HepG2 (cell line): ENCODE results near the gene SLC2A4. TPM values are rescaled to one million over a fixed set of nuclear protein-coding genes. Genes with fewer than 3 reads are reported as not detected.

Experiments
- BORCS8-MEF2B ChIP-seq: sonication (generic); formaldehyde crosslinking; IDR thresholded peaks from 2 replicates; pipeline ENCODE4 v1.8.0; 2022; ENCODE audit warnings: mild to moderate bottlenecking, missing genetic modification reagents
- CCDC6 ChIP-seq: sonication (generic); formaldehyde crosslinking; IDR thresholded peaks from 2 replicates; pipeline ENCODE4 v1.8.1; 2022; ENCODE audit warnings: mild to moderate bottlenecking, missing genetic modification reagents, moderate library complexity
- DMAP1 ChIP-seq: IDR thresholded peaks from 2 replicates; pipeline ENCODE4 v1.6.1; 2016
- KLF9 ChIP-seq: IDR thresholded peaks from 2 replicates; pipeline ENCODE4 v1.6.1; 2016; ENCODE audit warnings: low read depth
- MAX ChIP-seq: IDR thresholded peaks from 2 replicates; pipeline ENCODE4 v1.6.1; 2012; ENCODE audit warnings: inconsistent platforms
- MTA1 ChIP-seq: sonication (generic); formaldehyde crosslinking; IDR thresholded peaks from 2 replicates; pipeline ENCODE4 v1.4.0; 2020; ENCODE audit warnings: missing genetic modification reagents, mild to moderate bottlenecking, borderline replicate concordance
- MXI1 ChIP-seq: IDR thresholded peaks from 3 replicates; pipeline ENCODE4 v1.6.1; 2012; ENCODE audit warnings: low read depth, low read length, inconsistent platforms, borderline replicate concordance
- RBFOX2 ChIP-seq: fragments of 200-400 bp; formaldehyde crosslinking; IDR thresholded peaks from 2 replicates; pipeline ENCODE4 v1.6.1; 2017; ENCODE audit warnings: low read depth, mild to moderate bottlenecking, low read length
- RNF2 ChIP-seq: fragments of 450-650 bp; conservative IDR thresholded peaks from 2 replicates; pipeline ENCODE4 v1.6.1; 2016; ENCODE audit warnings: low read depth
- SMAD1 ChIP-seq: sonication (generic); formaldehyde crosslinking; IDR thresholded peaks from 2 replicates; pipeline ENCODE4 v1.4.0; 2020; ENCODE audit warnings: missing genetic modification reagents, low read depth, mild to moderate bottlenecking, borderline replicate concordance
- SNAPC2 ChIP-seq: sonication (generic); formaldehyde crosslinking; IDR thresholded peaks from 2 replicates; pipeline ENCODE4 v1.8.1; 2022; ENCODE audit warnings: mild to moderate bottlenecking, missing genetic modification reagents
- SOX13 ChIP-seq, 3 experiments: fragments of 450-650 bp in 1 of 3; sonication (generic) in 1 of 3; formaldehyde crosslinking in 1 of 3; IDR thresholded peaks in 2 of 3; conservative IDR thresholded peaks in 1 of 3; 2 replicates each; pipeline versions ENCODE4 v1.5.0 to v1.6.1; 2016 to 2020; ENCODE audit warnings: antibody characterized with exemption in 1 of 3, mild to moderate bottlenecking in 1 of 3, missing compliant biosample characterization in 1 of 3, missing genetic modification reagents in 1 of 3, moderate library complexity in 1 of 3
- TFAP4 ChIP-seq: sonication (generic); IDR thresholded peaks from 2 replicates; pipeline ENCODE4 v1.6.1; 2016; ENCODE audit warnings: low read depth, borderline replicate concordance
- ZC3H4 ChIP-seq: sonication (generic); formaldehyde crosslinking; IDR thresholded peaks from 2 replicates; pipeline ENCODE4 v1.4.0; 2020; ENCODE audit warnings: missing genetic modification reagents, borderline replicate concordance
- ZNF18 ChIP-seq: sonication (generic); formaldehyde crosslinking; IDR thresholded peaks from 2 replicates; pipeline ENCODE4 v1.8.0; 2022; ENCODE audit warnings: mild to moderate bottlenecking, missing genetic modification reagents; ENCODE audit not compliant: insufficient replicate concordance
- ZNF253 ChIP-seq: sonication (generic); formaldehyde crosslinking; IDR thresholded peaks from 2 replicates; pipeline ENCODE4 v1.8.0; 2022; ENCODE audit warnings: mild to moderate bottlenecking, missing genetic modification reagents, borderline replicate concordance
- ZNF274 ChIP-seq: sonication (generic); formaldehyde crosslinking; IDR thresholded peaks from 2 replicates; pipeline ENCODE4 v1.5.1; 2020; ENCODE audit warnings: mild to moderate bottlenecking, missing genetic modification reagents
- ZNF34 ChIP-seq: sonication (generic); formaldehyde crosslinking; IDR thresholded peaks from 2 replicates; pipeline ENCODE4 v1.4.0; 2020; ENCODE audit warnings: mild to moderate bottlenecking, missing genetic modification reagents, borderline replicate concordance
- ZNF350 ChIP-seq: sonication (generic); formaldehyde crosslinking; IDR thresholded peaks from 2 replicates; pipeline ENCODE4 v1.4.0; 2020; ENCODE audit warnings: mild to moderate bottlenecking, low read depth, missing genetic modification reagents, borderline replicate concordance
- ZNF775 ChIP-seq: sonication (generic); formaldehyde crosslinking; IDR thresholded peaks from 2 replicates; pipeline ENCODE4 v1.4.0; 2020; ENCODE audit warnings: missing genetic modification reagents, mild to moderate bottlenecking, moderate library complexity, borderline replicate concordance
- polyA plus RNA-seq, 8 experiments: library from polyadenylated mRNA; depleted of rRNA in 3 of 8; stranded (reverse) in 7 of 8; unstranded in 1 of 8; fragments of >200 nt; fragmentation: Illumina TruSeq in 4 of 8; extraction: Trizol in 4 of 8; gene quantifications; 2 replicates each; pipeline versions ENCODE4 v1.2.1 to v1.2.3, GENCODE V29; 2011 to 2016; ENCODE audit warnings: low read depth in 4 of 8, missing spikeins in 1 of 8, mixed read lengths in 1 of 8; ENCODE audit not compliant: insufficient read depth in 1 of 8
- total RNA-seq, 5 experiments: library from RNA; depleted of rRNA; stranded (reverse); fragments of >200 nt; fragmentation: Illumina TruSeq; extraction: Trizol; gene quantifications; 2 replicates each; pipeline ENCODE4 v1.2.3, GENCODE V29; 2016; ENCODE audit warnings: low read depth in 1 of 5
- TF ChIP-seq, protein P1 (sequence below): sonication (generic); formaldehyde crosslinking; IDR thresholded peaks from 2 replicates; pipeline ENCODE4 v1.8.1; 2023; ENCODE audit warnings: mild to moderate bottlenecking, missing genetic modification reagents
- TF ChIP-seq, protein P2 (sequence below): IDR thresholded peaks from 2 replicates; pipeline ENCODE4 v1.6.1; 2016; ENCODE audit warnings: mild to moderate bottlenecking

The SLC2A4 gene
- total and polyA plus RNA-seq, 2 of the 13 experiments (the other 11 are each of a cell fraction or from before 2014, with no cell fraction given) = 4.9 to 5.8 TPM

DNA sequence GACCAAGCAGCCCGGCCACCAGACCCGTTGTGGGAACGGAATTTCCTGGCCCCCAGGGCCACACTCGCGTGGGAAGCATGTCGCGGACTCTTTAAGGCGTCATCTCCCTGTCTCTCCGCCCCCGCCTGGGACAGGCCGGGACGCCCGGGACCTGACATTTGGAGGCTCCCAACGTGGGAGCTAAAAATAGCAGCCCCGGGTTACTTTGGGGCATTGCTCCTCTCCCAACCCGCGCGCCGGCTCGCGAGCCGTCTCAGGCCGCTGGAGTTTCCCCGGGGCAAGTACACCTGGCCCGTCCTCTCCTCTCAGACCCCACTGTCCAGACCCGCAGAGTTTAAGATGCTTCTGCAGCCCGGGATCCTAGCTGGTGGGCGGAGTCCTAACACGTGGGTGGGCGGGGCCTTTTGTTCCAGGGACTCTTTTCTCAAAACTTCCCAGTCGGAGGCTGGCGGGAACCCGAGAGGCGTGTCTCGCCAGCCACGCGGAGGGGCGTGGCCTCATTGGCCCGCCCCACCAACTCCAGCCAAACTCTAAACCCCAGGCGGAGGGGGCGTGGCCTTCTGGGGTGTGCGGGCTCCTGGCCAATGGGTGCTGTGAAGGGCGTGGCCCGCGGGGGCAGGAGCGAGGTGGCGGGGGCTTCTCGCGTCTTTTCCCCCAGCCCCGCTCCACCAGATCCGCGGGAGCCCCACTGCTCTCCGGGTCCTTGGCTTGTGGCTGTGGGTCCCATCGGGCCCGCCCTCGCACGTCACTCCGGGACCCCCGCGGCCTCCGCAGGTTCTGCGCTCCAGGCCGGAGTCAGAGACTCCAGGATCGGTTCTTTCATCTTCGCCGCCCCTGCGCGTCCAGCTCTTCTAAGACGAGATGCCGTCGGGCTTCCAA, at the start of gene SLC2A4 (continued):
- TF ChIP-seq KLF9 (peak; percentile 84; the same call in 1 of the 2 replicates), ZNF350 (CRISPR knock-in tag) (peak; percentile 58; the same call in 1 of the 2 replicates), ZNF253 (CRISPR knock-in tag) (0 out of 2 replicates have a peak, but pooled peaks have one; percentile 1), MTA1 (CRISPR knock-in tag) (0 out of 2 replicates have a peak, but pooled peaks have one; percentile 14), ZNF274 (CRISPR knock-in tag) (0 out of 2 replicates have a peak, but pooled peaks have one; percentile 2), MAX (peak; percentile 83), RNF2 (no peak), ZNF34 (CRISPR knock-in tag) (peak; percentile 9; the same call in 1 of the 2 replicates), ZC3H4 (CRISPR knock-in tag) (no peak; the same call in 1 of the 2 replicates), SNAPC2 (CRISPR knock-in tag) (no peak), DMAP1 (0 out of 2 replicates have a peak, but pooled peaks have one; percentile 13), SMAD1 (CRISPR knock-in tag) (no peak), TFAP4 (0 out of 2 replicates have a peak, but pooled peaks have one; percentile 8), ZNF775 (CRISPR knock-in tag) (no peak), MXI1 (peak; percentile 98), BORCS8-MEF2B (0 out of 2 replicates have a peak, but pooled peaks have one; percentile 4), RBFOX2 (peak; percentile 56), SOX13 (IDR thresholded peaks at IDR 0.05) (0 out of 2 replicates have a peak, but pooled peaks have one; percentile 7), SOX13 (CRISPR knock-in tag; conservative IDR thresholded peaks at IDR 0.05 in 1 of 2, IDR thresholded peaks at IDR 0.05 in 1 of 2) (no peak), ZNF18 (CRISPR knock-in tag) (no peak), CCDC6 (CRISPR knock-in tag) (no peak; the same call in 1 of the 2 replicates)
- TF ChIP-seq, protein P1, sequence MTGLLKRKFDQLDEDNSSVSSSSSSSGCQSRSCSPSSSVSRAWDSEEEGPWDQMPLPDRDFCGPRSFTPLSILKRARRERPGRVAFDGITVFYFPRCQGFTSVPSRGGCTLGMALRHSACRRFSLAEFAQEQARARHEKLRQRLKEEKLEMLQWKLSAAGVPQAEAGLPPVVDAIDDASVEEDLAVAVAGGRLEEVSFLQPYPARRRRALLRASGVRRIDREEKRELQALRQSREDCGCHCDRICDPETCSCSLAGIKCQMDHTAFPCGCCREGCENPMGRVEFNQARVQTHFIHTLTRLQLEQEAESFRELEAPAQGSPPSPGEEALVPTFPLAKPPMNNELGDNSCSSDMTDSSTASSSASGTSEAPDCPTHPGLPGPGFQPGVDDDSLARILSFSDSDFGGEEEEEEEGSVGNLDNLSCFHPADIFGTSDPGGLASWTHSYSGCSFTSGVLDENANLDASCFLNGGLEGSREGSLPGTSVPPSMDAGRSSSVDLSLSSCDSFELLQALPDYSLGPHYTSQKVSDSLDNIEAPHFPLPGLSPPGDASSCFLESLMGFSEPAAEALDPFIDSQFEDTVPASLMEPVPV = 0 out of 2 replicates have a peak, but pooled peaks have one; percentile 1
- TF ChIP-seq, protein P2, sequence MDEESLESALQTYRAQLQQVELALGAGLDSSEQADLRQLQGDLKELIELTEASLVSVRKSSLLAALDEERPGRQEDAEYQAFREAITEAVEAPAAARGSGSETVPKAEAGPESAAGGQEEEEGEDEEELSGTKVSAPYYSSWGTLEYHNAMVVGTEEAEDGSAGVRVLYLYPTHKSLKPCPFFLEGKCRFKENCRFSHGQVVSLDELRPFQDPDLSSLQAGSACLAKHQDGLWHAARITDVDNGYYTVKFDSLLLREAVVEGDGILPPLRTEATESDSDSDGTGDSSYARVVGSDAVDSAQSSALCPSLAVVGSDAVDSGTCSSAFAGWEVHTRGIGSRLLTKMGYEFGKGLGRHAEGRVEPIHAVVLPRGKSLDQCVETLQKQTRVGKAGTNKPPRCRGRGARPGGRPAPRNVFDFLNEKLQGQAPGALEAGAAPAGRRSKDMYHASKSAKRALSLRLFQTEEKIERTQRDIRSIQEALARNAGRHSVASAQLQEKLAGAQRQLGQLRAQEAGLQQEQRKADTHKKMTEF (CRISPR knock-in tag) = no peak
